Activated CD4-positive, alpha-beta memory T cell treated with anti-CD3 and anti-CD28 coated beads, Interleukin-2, amount 10 ng/mL, durations not matched to agents 7 days and 5 days (primary cell): Measurements from ENCODE around the gene CD96. TPM values are rescaled to one million over a fixed set of nuclear protein-coding genes. Genes with fewer than 3 reads are reported as not detected.

Experiments used
- CTCF ChIA-PET: fragments of 350-600 bp; sonication (Branson Sonifier 250); formaldehyde crosslinking; loops from one replicate; lab custom pipeline; 2021; ENCODE audit warnings: antibody characterized with exemption, inconsistent platforms; lab: Charles Lee
- POLR2A ChIA-PET: fragments of 350-600 bp; sonication (Branson Sonifier 250); formaldehyde crosslinking; loops from one replicate; lab custom pipeline; 2021; ENCODE audit warnings: antibody characterized with exemption; lab: Charles Lee
- DNase-seq: peaks from one replicate; pipeline ENCODE4 v3.0.0-alpha.2; 2020
- H3K27ac Mint-ChIP-seq: one replicate; pipeline ENCODE4 v1.8.0; 2021; ENCODE audit warnings: mild to moderate bottlenecking, mixed read lengths
- H3K27me3 Mint-ChIP-seq: one replicate; pipeline ENCODE4 v1.8.0; 2021; ENCODE audit warnings: mixed read lengths
- H3K36me3 Mint-ChIP-seq: one replicate; pipeline ENCODE4 v1.8.0; 2021; ENCODE audit warnings: low read depth, mixed read lengths
- H3K4me1 Mint-ChIP-seq: one replicate; pipeline ENCODE4 v1.8.0; 2021; ENCODE audit warnings: mixed read lengths
- H3K4me3 Mint-ChIP-seq: one replicate; pipeline ENCODE4 v1.8.0; 2021; ENCODE audit warnings: mild to moderate bottlenecking, mixed read lengths
- H3K9me3 Mint-ChIP-seq: one replicate; pipeline ENCODE4 v1.8.0; 2021; ENCODE audit warnings: mixed read lengths
- total RNA-seq, 2 experiments: library from RNA; stranded (reverse); gene quantifications; one replicate each; pipeline ENCODE4 v1.2.3, GENCODE V29; 2021

Gene CD96
- total RNA-seq, 2 experiments from 2014 or later: 323 to 338 TPM

GRCh38 chr3:111568911-111569310, 26.9 kb downstream of the CD96 start:
- Mint-ChIP-seq H3K27me3 (no peaks in the 10 kb centered on the region), H3K27ac (no peak overlapping the region), H3K4me1 (peaks cover 50% of the 10 kb centered on the region), H3K4me3 (no peak overlapping the region), H3K36me3 (peaks cover 76% of the 10 kb centered on the region), H3K9me3 (no peaks in the 10 kb centered on the region)
- CTCF ChIA-PET: interaction anchor here (1.3 kb wide), 1 partner anchor 420 kb away, joined by 3 read pairs; no protein-coding TSS in a partner anchor
- POLR2A ChIA-PET: interaction anchor here (1.0 kb wide), 1 partner anchor 23 kb away, joined by 3 read pairs; no protein-coding TSS in a partner anchor
- DNase-seq: no peak

GRCh38 chr3:111570404-111571030, 28.5 kb downstream of the CD96 start:
- Mint-ChIP-seq H3K36me3 (peaks cover 74% of the 10 kb centered on the region), H3K4me3 (no peak overlapping the region), H3K9me3 (no peaks in the 10 kb centered on the region), H3K27me3 (no peaks in the 10 kb centered on the region), H3K4me1 (peaks cover 42% of the 10 kb centered on the region), H3K27ac (no peak overlapping the region)
- POLR2A ChIA-PET: interaction anchor here (0.6 to 1.1 kb wide), 2 partner anchors 29 to 98 kb away, joined by 3 read pairs; no protein-coding TSS in a partner anchor
- CTCF ChIA-PET: no interaction called here
- no peak for DNase-seq

GRCh38 chr3:111571282-111571681, 29.3 kb downstream of the CD96 start:
- no peak for DNase-seq
- Mint-ChIP-seq H3K36me3 (peaks cover 75% of the 10 kb centered on the region), H3K27ac (no peak overlapping the region), H3K4me1 (peaks cover 43% of the 10 kb centered on the region), H3K4me3 (no peak overlapping the region), H3K9me3 (no peaks in the 10 kb centered on the region), H3K27me3 (no peaks in the 10 kb centered on the region)
- ChIA-PET POLR2A (interaction anchor here (0.6 to 1.1 kb wide), 2 partner anchors 30 to 97 kb away, joined by 3 read pairs; no protein-coding TSS in a partner anchor), CTCF (no interaction called here)

DNA sequence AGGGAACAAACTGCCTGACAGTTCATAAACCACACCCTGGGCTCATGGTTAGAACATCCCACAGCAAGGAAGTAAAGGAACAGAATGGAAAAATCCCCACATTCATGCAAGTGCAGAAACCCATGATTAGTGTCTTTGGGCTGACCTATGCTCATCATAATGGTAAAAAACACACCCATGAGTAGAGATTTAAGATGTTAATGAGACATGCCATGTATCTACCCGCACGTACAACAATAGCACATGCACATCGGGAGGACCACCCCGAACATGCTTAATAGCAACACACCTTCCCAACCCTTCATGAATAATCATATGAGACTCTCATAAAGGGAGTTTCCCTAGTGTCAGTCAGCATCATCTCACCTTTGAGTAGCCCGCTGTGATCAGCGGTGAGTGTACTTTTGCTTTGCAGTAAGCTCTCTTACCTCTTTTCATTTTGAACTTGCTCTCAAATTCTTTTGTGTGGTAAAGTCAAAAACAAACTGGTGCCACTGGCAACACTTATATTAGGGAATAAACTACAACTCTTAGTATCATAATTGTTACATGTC, 30.0 kb downstream of the CD96 start:
- H3K4me1 Mint-ChIP-seq: peaks cover 42% of the 10 kb centered on the region
- H3K27me3 Mint-ChIP-seq: no peaks in the 10 kb centered on the region
- POLR2A ChIA-PET: interaction anchor here (0.6 to 1.4 kb wide), 4 partner anchors 30 to 96 kb away, joined by 3 to 5 read pairs (median 3); partner anchors contain the start of gene CD96
- CTCF ChIA-PET: interaction anchor here (0.8 to 1.0 kb wide), 2 partner anchors 95 to 119 kb away, joined by 3 read pairs; no protein-coding TSS in a partner anchor
- H3K9me3 Mint-ChIP-seq: no peaks in the 10 kb centered on the region
- H3K27ac Mint-ChIP-seq: no peak overlapping the region
- no peak for DNase-seq
- H3K4me3 Mint-ChIP-seq: no peak overlapping the region
- peaks cover 77% of the 10 kb centered on the region for H3K36me3 Mint-ChIP-seq

GRCh38 chr3:111577113-111577512, 35.1 kb downstream of the CD96 start:
- Mint-ChIP-seq H3K27me3 (no peaks in the 10 kb centered on the region), H3K9me3 (no peaks in the 10 kb centered on the region), H3K4me1 (peaks cover 64% of the 10 kb centered on the region), H3K36me3 (peaks cover 78% of the 10 kb centered on the region), H3K27ac (peak overlapping the region; percentile 21), H3K4me3 (no peak overlapping the region)
- DNase-seq: no peak
- ChIA-PET POLR2A (interaction anchor here (1.0 to 3.5 kb wide), 5 partner anchors 15 to 91 kb away, joined by 3 to 21 read pairs (median 6); partner anchors contain the start of gene ZBED2), CTCF (interaction anchor here (0.7 to 2.2 kb wide), 14 partner anchors 12 to 402 kb away, joined by 3 to 35 read pairs (median 6); partner anchors contain the start of genes ABHD10 and ZBED2)

- POLR2A ChIA-PET: interaction anchor here (1.0 to 3.5 kb wide), 9 partner anchors 14 to 401 kb away, joined by 3 to 21 read pairs (median 5); partner anchors contain the start of genes ABHD10 and ZBED2
- H3K4me1 Mint-ChIP-seq: peaks cover 67% of the 10 kb centered on the region
- CTCF ChIA-PET: interaction anchor here (0.6 to 2.2 kb wide), 29 partner anchors 11 to 436 kb away, joined by 3 to 35 read pairs (median 4); partner anchors contain the start of genes ABHD10 and ZBED2
- no peaks in the 10 kb centered on the region for H3K9me3 Mint-ChIP-seq
- H3K27ac Mint-ChIP-seq: peak overlapping the region; percentile 68
- DNase-seq: no peak
- no peak overlapping the region for H3K4me3 Mint-ChIP-seq
- H3K27me3 Mint-ChIP-seq: no peaks in the 10 kb centered on the region
- H3K36me3 Mint-ChIP-seq: peaks cover 79% of the 10 kb centered on the region
Observed at GRCh38 chr3:111577798-111578685, 36.0 kb downstream of the CD96 start.

DNA sequence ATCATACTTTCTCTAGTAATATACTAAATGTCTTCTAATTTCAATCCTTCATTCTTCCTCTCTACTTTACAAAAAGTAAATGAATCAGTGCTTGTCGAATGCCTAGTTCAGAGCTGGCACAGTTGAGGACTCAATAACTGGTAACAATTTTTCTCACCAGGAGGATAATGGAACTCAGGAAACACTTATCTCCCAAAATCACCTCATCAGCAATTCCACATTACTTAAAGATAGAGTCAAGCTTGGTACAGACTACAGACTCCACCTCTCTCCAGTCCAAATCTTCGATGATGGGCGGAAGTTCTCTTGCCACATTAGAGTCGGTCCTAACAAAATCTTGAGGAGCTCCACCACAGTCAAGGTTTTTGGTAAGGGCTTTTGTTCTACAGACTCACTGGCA, 36.9 kb downstream of the CD96 start:
- H3K36me3 Mint-ChIP-seq: peaks cover 81% of the 10 kb centered on the region
- no peaks in the 10 kb centered on the region for H3K27me3 Mint-ChIP-seq
- no peak for DNase-seq
- ChIA-PET CTCF (interaction anchor here (0.6 to 2.2 kb wide), 17 partner anchors 11 to 435 kb away, joined by 3 to 35 read pairs (median 4); partner anchors contain the start of genes ABHD10 and ZBED2), POLR2A (interaction anchor here (1.2 to 3.5 kb wide), 7 partner anchors 15 to 400 kb away, joined by 4 to 21 read pairs (median 6); partner anchors contain the start of genes ABHD10 and ZBED2)
- no peaks in the 10 kb centered on the region for H3K9me3 Mint-ChIP-seq
- H3K4me1 Mint-ChIP-seq: peaks cover 68% of the 10 kb centered on the region
- H3K4me3 Mint-ChIP-seq: no peak overlapping the region
- peak overlapping the region; percentile 68 for H3K27ac Mint-ChIP-seq

DNA sequence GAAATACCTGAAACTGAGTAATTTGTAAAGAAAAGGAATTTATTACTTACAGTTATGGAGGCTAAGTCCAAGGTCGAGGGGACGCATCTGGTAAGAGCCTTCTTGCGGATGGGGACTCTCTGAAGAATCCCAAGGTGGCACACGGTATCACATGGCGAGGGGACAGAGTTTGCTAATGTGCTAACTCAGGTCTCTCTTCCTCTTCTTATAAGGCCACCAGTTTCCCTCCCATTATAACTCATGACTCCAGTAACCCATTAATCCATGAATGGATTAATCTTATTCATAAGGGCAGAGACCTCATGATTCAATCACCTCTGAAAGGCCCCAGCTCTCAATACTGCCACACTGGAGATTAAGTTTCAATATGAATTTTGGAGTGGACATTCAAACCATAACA, 37.5 kb downstream of the CD96 start:
- POLR2A ChIA-PET: interaction anchor here (1.2 to 3.5 kb wide), 4 partner anchors 15 to 88 kb away, joined by 4 to 21 read pairs (median 12); partner anchors contain the start of gene ZBED2
- Mint-ChIP-seq H3K36me3 (peaks cover 85% of the 10 kb centered on the region), H3K27ac (no peak overlapping the region), H3K9me3 (no peaks in the 10 kb centered on the region), H3K4me3 (no peak overlapping the region), H3K4me1 (peaks cover 72% of the 10 kb centered on the region), H3K27me3 (no peaks in the 10 kb centered on the region)
- no peak for DNase-seq
- CTCF ChIA-PET: interaction anchor here (1.3 to 2.2 kb wide), 3 partner anchors 22 to 120 kb away, joined by 3 to 35 read pairs (median 5); no protein-coding TSS in a partner anchor

DNA sequence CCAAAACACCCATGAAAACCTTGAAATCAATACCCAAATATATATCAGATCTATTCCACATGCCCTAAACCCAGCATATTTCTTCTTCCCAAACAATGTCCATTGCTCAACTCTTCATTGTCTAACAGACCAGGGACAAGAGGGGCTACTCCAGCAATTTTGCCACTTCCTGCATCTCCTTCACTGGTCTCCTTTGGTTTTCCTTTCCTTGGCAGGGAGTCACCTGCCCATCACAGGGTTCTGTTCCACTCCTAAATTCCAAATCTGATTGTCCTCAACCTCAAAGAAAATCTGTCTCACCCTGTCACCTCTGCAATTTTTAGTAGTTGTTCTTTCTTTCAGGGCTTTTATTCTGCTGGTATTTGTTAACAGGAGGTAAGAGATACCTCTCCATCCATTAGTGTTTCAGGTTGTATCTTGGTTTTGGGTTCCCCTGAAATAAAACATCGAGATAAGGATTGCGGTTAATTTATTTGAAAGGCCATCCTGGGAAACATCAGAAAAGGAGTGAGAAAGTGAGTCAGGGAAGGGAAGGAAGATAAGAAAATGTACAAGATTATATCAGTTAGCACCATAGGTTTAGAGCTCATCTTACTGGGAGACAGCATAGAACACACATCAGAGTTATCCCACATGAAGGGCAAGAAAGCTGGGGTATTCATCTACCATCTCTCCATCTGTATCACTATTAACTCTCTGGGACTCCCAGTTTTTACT, 39.6 kb downstream of the CD96 start:
- Mint-ChIP-seq H3K4me1 (peaks cover 76% of the 10 kb centered on the region), H3K27me3 (no peaks in the 10 kb centered on the region), H3K4me3 (no peak overlapping the region), H3K36me3 (peaks cover 91% of the 10 kb centered on the region), H3K9me3 (no peaks in the 10 kb centered on the region), H3K27ac (peak overlapping the region; percentile 12)
- ChIA-PET POLR2A (no interaction called here), CTCF (no interaction called here)
- DNase-seq: no peak

DNA sequence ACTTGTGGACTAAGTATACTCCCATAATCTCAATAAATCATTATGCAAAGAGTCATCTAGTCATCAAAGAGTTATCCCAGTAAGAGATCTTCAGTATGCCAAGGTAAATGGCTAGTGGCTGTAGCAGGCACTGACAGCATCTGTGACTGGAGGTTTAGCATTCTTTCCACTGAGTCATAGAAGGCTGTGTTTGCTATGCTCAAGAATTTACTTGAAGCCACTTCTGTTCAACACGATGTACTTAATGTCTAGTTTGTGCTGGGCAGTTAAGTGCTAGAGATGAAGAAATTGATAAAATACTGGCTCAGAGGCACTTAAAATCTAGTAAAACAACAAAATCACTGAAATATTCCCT, 40.1 kb downstream of the CD96 start:
- Mint-ChIP-seq H3K27me3 (no peaks in the 10 kb centered on the region), H3K36me3 (peaks cover 91% of the 10 kb centered on the region), H3K4me1 (peaks cover 74% of the 10 kb centered on the region), H3K9me3 (peaks cover 2% of the 10 kb centered on the region), H3K27ac (no peak overlapping the region), H3K4me3 (no peak overlapping the region)
- DNase-seq: no peak
- ChIA-PET CTCF (no interaction called here), POLR2A (no interaction called here)

DNA sequence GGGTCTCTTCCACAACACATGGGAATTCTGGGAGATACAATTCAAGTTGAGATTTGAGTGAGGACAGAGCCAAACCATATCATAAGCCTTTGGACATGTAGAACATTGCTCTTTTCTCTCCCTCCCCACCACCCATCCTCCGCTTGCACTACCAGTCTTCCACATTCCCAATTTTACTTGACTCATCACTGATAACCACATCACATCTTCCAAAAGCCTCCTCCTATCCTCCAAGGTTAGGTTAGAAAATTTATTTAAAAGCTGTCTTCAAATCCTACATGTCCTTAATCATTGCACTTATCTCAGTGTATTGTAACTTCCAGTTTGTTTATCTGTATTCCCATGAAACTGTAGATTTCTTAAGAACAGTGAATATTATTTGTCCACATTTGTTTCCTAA, 42.7 kb downstream of the CD96 start:
- DNase-seq: no peak
- ChIA-PET POLR2A (interaction anchor here (1.2 kb wide), 1 partner anchor 38 kb away, joined by 3 read pairs; no protein-coding TSS in a partner anchor), CTCF (no interaction called here)
- Mint-ChIP-seq H3K4me3 (no peak overlapping the region), H3K9me3 (peaks cover 2% of the 10 kb centered on the region), H3K36me3 (peaks cover 92% of the 10 kb centered on the region), H3K27me3 (no peaks in the 10 kb centered on the region), H3K27ac (no peak overlapping the region), H3K4me1 (peaks cover 61% of the 10 kb centered on the region)
